AG09319 (cell line): ENCODE results near the gene ULK4.

ENCODE experiments used
- DNase-seq: peaks from one replicate; pipeline ENCODE4 v3.0.0-alpha.2; 2010; ENCODE audit warnings: low read depth; ENCODE audit errors: extremely low read depth
- TF ChIP-seq, protein P1 (sequence below): IDR thresholded peaks from 2 replicates; pipeline ENCODE4 v1.5.1; 2011; ENCODE audit warnings: low read depth, mild to moderate bottlenecking, inconsistent platforms, low read length, moderate library complexity

Gene ULK4

GRCh38 chr3:41508063-41508696 lies 453.7 kb downstream of the ULK4 start:
- TF ChIP-seq, protein P1, sequence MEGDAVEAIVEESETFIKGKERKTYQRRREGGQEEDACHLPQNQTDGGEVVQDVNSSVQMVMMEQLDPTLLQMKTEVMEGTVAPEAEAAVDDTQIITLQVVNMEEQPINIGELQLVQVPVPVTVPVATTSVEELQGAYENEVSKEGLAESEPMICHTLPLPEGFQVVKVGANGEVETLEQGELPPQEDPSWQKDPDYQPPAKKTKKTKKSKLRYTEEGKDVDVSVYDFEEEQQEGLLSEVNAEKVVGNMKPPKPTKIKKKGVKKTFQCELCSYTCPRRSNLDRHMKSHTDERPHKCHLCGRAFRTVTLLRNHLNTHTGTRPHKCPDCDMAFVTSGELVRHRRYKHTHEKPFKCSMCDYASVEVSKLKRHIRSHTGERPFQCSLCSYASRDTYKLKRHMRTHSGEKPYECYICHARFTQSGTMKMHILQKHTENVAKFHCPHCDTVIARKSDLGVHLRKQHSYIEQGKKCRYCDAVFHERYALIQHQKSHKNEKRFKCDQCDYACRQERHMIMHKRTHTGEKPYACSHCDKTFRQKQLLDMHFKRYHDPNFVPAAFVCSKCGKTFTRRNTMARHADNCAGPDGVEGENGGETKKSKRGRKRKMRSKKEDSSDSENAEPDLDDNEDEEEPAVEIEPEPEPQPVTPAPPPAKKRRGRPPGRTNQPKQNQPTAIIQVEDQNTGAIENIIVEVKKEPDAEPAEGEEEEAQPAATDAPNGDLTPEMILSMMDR: no peak

DNA sequence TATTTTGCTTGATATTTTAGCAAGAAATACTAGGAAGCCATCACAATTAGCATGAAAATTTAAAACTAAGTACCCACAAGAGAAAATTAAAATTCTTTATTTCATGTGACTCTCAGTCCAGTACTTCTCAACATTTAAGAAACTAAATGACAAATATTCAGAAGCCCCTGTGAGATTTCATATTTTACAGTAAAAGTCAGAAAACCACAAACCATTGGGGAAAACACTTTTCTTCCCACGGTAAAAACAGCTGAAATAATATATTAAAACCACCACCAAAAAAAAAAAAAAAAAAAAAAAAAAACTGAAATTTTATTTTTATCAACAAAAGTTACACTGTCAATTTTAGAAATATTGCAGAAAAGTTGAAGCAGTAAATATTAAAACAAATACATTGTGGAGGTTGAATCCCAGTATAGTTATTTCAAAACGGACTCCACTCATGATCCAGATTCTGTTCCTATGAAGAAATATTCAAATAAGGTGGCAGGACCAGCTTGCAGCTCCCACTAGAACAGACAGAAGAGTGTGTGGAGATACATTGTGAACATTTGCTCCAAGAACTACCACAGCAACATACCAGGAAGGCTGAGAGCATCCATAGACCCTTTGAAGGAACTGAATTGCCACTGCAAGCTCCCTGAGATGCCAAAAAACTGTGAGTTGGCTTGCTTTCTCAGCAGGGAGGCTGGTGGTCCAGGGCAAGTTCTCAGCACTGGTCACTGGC lies 454.4 kb downstream of the ULK4 start:
- TF ChIP-seq, protein P1: no peak
- DNase-seq: no peak

More at GRCh38 chr3:41508063-41508696, 453.7 kb downstream of the ULK4 start:
- no peak for DNase-seq

DNA sequence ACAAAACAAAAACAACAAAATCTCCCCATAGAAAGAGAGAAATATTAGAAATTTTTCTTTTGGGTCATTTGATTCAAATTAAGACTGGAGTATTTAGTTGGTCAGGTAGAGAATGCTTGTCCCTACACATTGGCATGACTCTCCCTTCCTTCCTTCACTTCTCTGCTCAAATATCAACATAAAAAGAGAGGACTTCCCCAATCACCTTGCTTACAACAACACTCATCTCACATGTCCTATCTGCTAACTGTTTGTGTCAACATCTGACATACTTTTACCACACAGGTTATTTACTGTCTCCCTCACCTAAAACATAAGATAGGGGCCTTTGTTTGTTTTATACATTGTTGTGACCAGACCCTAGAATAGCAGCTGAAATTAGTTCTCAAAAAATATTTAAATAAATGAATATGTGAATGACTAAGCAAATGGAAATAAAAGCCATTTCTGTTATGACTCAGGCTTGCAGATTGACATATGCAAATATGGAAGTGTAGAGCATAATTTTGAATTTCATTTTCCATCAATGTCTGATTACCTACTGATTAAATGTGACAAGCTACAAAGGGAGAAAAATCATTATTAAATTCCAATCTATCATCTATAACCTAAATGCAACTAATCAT lies 457.8 kb downstream of the ULK4 start:
- TF ChIP-seq, protein P1: no peak

GRCh38 chr3:41502481-41502880 lies 459.4 kb downstream of the ULK4 start:
- TF ChIP-seq, protein P1: no peak
- no peak for DNase-seq

More for the DNA sequence above, 457.8 kb downstream of the ULK4 start:
- DNase-seq: no peak

DNA sequence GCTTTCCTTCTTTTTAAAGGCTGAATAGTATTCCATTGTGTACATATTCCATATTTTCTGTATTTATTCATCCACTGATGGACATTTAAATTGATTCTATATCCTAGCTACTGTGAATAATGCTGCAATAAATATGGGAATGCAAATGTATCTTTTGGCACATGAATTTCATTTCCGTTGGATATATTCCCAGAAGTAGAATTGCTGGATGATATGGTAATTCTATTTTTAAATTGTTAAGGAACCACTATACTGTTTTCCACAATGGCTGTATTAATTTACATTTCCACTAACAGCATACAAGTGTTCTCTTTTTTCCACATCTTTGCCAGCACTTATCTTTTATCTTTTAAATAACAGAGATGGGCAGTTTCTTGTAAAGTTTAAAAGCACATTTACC lies 459.9 kb downstream of the ULK4 start:
- DNase-seq: no peak

DNA sequence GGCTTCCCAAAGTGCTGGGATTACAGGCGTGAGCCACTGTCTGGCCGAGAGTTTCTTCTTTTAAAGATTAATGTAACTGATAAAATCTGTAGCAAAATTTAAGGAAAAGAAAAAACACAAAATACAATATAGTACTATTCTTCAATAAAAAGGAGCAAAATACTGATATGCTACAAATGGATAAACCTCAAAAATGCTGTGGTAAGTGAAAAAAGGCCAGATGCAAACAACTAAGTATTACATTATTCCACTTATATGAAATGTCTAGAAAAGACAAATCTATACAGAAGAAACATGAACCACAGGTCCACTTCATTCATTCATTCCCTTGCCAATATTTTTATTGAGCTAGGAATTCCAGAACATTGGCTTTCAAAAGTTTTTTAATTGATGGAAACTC lies 463.1 kb downstream of the ULK4 start:
- TF ChIP-seq, protein P1: no peak
- no peak for DNase-seq

More for the DNA sequence above, 459.9 kb downstream of the ULK4 start:
- TF ChIP-seq, protein P1: no peak

GRCh38 chr3:41490360-41490759 lies 471.5 kb downstream of the ULK4 start:
- no peak for DNase-seq
- TF ChIP-seq, protein P1: no peak
